ENCODE results near the gene DDX49.
"Not testable (repeated sequence)": the region's sequence is repeated elsewhere in the genome, so short reads cannot be mapped to it uniquely, and the experiment has no call there.

DDX49 gene

DNA sequence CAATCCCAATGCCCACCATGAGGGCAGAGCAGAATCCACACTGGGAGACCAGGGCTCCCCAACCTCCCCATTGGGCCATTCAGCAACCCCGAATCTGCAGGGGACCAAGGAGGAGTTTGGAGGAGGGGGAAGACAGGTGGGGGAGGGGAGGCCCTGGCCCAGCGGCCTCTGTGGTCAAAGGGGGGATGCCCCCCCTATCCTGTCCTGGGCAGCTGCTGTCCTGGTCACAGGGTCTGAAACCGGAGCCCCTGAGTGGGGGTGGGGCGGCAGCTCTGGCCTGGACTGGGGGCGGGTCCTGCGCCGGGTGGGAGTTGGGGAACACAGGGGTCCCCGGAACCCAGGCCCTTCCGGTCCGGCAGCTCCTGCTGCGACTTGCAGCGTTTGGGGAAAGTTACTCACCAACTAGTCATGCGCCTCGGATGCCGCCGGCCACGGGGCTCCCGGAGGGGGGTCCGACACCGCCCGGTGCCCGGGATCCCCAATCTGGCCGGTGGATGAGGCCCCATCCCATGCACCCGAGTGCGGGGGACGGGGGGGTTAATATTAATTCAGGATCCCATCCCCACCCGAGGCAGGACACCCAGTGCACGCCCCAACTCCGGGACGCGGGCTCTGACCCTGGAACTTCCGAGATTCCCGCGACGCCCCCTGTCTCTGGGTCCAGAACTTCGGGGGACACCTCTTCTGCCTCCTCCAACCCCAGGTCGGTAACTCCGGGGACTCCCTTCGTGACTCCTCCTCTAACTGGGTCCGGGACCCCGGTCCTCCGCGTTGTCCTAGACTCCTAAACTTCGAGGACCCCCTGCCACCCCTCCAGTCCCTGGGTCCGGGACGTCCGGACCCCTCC, 20.6 kb downstream of the DDX49 start:
- peak overlapping the region; percentile 32; the same call in 1 of the 2 replicates for H3K4me3 ChIP-seq (ENCODE audit: low read length)
- no peak for TF ChIP-seq ZNF274 (IDR thresholded peaks at IDR 0.05; ENCODE audit: low read depth, low read length)

DNA sequence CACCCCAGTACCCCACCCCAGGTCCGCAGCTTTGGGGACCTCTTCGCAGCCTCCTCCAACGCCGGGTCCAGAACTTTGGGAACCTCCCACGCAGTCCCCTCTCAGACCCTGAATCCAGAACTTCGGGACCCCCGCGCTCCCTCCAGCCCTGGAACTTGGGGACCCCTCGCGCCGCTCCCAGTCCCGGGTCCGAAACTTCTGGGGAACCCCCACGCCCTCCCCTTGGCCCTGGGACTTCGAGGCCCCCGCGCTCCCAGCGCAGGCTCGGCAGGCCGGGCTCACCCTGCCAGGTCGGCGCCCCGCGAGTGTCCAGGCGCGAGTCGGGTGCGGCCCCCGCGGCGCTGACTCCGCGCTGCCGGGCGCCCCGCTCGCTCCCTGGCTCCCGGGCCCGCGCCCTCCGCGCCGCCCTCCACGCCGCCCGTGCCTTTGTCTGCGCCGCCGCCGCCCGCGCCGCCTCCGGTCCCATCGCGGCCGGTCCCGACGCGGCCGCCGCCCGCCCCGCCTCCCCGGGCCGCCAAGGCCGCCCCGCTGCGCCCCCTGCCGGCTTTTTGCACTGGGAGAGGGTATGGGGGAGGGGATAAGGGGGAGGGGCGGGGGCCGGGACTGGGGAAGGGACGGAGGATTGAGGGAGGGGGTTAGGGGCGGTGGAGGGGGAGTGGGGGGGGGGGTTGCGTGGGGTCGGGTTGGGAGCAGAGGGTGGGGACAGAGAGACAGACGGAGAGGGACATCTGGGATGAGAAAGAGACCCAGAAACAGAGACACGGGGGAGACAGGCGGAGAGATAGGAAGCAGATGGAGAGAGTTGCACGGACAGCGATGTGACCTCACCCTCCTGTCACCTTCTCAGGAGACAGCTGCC, 21.5 kb downstream of the DDX49 start, which contains the start of gene HOMER3:
Gene HOMER3 (minus strand): TSS at position 449 of the 859 bp plus-strand sequence. CDS start 2,235 bp downstream, outside the sequence.
- no peak for TF ChIP-seq ZNF274 (IDR thresholded peaks at IDR 0.05; ENCODE audit: low read depth, low read length)
- H3K4me3 ChIP-seq (ENCODE audit: low read length) = peak within 1 kb of the TSS; percentile 32

DNA sequence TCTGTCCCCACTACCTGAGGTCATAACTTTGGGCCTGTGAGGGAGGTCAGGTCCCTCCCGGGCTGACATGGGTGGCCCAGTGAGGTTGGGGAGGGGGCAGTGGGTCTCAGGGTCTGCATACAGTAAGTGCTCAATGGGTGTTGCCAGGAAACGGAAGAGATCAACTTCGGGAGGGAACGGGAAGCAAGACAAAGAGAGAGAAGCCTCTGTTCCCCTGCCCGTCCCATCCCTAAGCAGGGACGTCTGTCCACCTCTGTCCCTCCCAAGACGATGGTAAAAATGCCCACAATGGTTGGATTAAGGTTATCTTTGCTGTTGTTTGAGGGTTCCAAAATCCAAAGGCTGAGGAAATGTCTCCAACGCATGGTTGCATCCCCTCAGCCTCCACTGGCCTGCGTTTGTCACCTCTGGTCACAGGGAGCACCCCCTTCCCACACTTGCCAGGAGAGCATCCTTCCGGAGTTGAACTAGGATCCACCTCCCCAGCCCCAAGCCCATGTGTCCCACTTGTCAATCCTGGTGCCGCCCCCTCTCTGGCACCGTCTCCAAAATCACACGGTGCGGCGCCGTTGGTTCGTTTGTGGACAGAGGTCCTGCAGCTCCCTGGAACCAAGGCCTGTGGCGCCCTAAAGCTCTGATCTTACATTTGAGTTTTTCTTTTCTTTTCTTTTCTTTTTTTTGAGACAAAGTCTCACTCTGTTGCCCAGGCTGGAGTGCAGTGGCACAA, 22.3 kb downstream of the DDX49 start:
- H3K4me3 ChIP-seq (ENCODE audit: low read length) = no peak overlapping the region
- no peak for TF ChIP-seq ZNF274 (IDR thresholded peaks at IDR 0.05; ENCODE audit: low read depth, low read length)

DNA sequence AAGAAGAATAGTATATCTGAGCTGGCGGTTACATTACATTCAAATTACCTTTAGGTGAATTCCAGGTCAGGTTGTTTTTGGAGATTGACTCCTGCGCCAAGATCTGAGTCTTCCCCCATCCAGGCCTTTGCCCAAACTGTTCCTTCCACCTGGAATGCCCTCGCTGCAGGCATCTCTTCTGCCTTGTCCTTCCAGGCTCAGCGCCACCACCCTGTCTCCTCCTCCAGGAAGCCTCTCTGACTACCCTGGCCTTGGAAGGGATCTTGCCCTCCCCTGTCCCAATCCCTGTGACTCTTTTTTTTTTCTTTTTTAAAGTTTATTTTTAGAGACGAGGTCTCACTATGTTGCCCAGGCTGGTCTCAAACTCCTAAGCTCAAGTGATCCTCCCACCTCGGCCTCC, 23.2 kb downstream of the DDX49 start:
- H3K4me3 ChIP-seq (ENCODE audit: low read length) = no peak overlapping the region
- TF ChIP-seq ZNF274 (IDR thresholded peaks at IDR 0.05; ENCODE audit: low read depth, low read length) = no peak

DNA sequence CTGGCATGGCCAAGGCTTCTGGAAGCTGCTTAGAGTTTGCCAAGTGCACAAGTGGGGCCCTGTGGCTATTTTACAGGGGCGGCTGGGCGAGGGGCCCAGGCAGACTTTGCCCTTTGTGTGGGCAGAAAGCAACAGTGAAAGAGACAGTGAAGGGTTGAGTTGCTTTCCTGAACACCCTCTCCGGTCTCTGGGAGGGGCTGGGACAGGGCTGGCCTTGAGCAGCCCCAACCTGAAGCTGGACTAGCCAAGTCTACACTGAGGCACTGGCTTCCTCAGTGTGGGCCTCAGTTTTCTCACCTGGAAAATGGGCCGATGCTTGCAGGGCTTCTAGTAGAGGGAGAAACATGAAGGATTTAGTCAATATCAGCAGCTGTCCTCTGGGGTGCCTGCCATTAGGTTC, 23.9 kb downstream of the DDX49 start:
- no peak for TF ChIP-seq ZNF274 (IDR thresholded peaks at IDR 0.05; ENCODE audit: low read depth, low read length)

DNA sequence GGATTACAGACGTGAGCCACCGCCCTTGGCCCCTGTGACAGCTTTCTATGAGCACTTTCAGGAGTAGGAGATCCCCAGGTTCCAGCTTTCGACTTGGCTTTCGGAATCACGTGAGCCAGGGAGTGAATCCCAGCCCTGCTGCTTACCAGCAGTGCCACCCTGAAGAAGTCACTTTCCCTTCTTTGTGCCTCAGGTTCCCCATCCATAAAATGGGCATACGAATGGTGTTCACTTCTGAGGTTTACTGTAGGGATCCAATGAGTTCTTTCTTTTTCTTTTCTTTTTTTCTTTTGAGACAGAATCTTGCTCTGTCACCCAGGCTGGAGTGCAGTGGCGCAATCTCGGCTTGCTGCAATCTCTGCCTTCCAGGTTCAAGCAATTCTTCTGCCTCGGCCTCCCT, 25.8 kb downstream of the DDX49 start:
- no peak overlapping the region for H3K4me3 ChIP-seq (ENCODE audit: low read length)
- no peak for TF ChIP-seq ZNF274 (IDR thresholded peaks at IDR 0.05; ENCODE audit: low read depth, low read length)

More for the DNA sequence above, 23.9 kb downstream of the DDX49 start:
- no peak overlapping the region for H3K4me3 ChIP-seq (ENCODE audit: low read length)

DNA sequence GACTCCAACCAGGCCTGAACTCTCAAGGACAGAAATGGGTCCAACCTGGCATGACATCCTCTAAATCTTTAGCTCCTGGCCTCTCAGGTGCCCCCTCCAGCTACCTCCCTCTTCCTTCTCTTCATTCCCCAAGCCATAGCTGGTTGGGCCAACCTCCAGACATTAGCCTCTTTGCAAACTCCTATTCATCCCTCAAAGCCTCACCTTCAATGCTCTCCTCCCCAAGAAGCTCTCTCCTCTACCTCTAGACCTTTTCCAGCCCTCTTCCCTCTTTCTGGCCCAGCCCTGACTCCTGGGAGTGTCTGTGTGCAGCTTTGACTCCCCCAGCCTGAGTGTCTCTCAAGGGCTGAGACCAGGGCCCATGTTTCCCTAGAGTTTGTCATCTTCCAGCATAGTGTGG, 26.8 kb downstream of the DDX49 start:
- no peak for TF ChIP-seq ZNF274 (IDR thresholded peaks at IDR 0.05; ENCODE audit: low read depth, low read length)
- H3K4me3 ChIP-seq (ENCODE audit: low read length) = no peak overlapping the region

DNA sequence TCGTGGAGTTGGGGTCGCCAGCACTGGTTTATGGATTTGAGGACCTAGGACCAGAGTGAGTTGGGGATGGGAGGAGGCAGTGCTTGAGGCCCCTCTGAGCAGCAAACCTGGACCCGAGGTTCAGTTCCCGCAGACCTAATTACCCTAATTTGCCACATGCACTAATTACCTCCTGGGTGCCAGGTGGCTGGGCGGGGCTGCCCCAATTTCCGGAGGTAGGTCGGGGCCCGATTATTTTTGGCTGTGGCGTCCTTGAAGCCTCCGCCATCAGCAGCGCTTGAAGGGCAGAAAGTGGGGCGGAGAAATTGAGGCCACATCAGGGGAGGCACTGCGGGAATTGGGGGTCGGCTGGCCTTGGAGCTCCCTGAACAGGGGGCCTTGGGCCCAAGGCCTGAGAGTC, 27.4 kb downstream of the DDX49 start:
- TF ChIP-seq ZNF274 (IDR thresholded peaks at IDR 0.05; ENCODE audit: low read depth, low read length) = no peak

DNA sequence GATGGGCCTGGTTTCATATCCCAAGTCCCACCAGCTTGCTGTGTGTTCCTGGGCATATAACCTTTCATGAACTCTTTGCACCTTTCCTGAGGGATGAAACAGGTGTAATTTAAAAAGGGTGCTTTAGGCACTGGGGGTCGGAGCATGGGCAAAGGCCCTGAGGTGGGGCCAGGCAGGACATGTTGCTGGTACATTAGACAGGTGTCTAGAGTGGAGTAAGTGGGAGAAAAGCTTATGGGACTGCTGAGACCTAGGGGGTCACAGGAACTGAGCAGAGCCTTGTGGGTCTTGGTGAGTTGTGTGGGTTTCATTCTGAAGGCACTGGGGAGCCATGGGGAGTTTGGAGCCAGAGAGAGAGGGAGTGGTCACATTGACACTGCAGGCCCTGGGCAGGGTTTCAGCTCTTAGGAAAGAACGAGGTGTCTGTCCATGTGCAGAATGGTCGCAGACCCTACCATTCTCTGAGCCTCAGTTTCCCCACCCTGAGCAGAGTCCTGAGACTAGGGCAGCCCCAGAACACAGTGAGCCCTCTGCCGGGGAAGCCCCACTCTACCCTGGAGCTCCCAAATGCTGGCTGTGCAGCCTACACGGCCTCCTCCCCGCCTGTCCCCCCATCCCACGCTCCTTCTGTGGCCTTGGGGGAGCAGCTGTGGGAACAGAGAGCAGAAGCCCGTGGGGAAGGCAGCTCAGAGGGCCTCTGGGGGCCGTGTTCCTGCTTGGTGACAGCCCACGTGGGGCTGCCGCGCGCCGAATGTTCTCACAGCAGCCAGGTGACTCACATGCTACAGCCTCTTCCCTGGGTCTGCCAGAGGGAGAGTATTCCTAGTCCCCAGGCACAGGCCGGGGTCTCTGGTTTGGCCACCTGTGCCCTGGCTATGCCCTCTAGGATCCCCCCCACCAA, 28.8 kb downstream of the DDX49 start:
- no peak overlapping the region for H3K4me3 ChIP-seq (ENCODE audit: low read length)
- no peak for TF ChIP-seq ZNF274 (IDR thresholded peaks at IDR 0.05; ENCODE audit: low read depth, low read length)

More for the DNA sequence above, 27.4 kb downstream of the DDX49 start:
- H3K4me3 ChIP-seq (ENCODE audit: low read length) = no peak overlapping the region

DNA sequence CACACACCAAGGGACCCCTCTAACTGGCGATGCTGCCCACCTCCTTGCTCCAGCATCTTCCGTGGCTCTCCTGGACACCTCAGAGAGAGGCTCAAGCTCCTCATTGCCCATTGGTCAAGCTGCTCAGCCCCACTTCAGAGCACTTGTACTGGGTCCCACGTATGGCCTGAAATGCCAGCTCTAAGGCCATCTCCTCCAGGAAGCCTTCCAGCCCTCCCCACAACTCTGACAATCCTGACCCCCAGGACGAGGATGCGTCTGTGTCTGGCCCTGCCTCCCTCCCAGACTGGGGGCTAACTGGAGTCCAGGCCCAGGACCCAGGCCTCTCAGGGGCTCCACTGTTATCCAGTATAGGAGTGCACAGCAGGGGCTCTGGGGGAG, 29.5 kb downstream of the DDX49 start:
- no peak for TF ChIP-seq ZNF274 (IDR thresholded peaks at IDR 0.05; ENCODE audit: low read depth, low read length)
- H3K4me3 ChIP-seq (ENCODE audit: low read length) = no peak overlapping the region

DNA sequence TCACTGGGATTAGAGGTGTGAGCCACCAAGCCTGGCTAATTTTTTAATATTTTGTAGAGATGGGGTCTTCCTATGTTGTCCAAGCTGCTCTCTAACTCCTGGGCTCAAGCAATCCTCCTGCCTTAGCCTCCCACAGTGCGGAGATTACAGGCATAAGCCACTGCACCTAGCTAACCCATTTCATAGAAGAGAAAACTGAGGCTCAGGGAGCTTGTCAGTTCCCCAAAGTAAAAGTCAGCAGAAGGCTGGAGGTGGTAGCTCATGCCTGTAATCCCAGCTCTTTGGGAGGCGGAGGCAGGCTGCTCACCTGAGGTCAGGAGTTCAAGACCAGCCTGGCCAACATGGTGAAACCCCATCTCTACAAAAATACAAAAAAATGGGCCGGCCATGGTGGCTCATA, 30.3 kb downstream of the DDX49 start:
- H3K4me3 ChIP-seq (ENCODE audit: low read length) = no peak overlapping the region
- TF ChIP-seq ZNF274 (IDR thresholded peaks at IDR 0.05; ENCODE audit: low read depth, low read length) = no peak

DNA sequence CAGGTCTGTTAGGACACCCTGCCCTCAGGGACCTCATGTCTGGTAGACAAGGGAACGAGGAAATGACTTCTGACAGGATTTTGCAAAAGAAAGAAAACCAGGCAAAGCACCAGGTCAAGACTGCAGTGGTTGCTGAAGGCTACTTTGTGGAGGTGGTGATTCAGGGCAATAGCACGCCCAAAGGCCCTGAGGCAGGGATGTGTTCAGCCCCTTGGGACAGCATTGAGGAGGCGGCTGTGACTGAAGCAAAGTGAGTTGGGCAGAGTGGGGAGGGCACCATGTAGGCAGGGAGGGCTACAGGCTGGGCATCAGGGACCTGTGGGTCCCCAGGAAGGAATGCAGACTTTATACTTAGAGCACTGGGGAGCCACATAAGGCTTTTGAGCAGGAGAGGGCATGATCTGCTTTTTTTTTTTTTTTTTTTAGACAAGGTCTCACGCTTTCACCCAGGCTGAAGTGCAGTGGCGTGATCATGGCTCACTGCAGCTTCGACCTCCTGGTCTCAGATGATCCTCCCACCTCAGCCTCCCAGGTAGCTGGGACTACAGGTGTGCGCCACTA, 32.3 kb downstream of the DDX49 start:
- TF ChIP-seq ZNF274 (IDR thresholded peaks at IDR 0.05; ENCODE audit: low read depth, low read length) = no peak

DNA sequence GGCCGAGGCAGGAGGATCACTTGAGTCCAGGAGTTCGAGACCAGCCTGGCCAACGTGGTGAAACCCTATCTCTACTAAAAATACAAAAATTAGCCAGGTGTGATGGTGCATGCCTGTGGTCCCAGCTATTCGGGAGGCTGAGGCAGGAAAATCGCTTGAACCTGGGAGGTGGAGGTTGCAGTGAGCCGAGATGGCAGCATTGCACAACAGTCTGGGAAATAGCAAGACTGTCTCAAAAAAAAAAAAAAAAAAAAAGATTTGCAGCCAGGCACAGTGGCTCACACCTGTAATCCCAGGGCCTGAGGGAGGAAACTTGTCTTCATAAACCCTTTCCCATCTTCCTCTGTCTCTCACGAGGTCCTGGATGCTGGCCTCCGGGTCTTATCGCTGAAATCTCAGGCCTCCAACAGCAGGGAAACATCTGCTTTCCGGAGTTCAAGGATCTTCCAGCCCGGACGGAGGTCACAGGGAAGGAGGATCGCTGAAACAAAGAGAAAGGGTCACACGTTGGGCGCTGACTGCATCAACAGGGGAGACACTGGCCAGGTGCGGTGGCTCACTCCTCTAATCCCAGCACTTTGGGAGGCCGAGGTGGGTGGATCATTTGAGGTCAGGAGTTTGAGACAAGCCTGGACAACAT, 33.0 kb downstream of the DDX49 start:
- H3K4me3 ChIP-seq (ENCODE audit: low read length) = not testable (repeated sequence)

More for the DNA sequence above, 32.3 kb downstream of the DDX49 start:
- H3K4me3 ChIP-seq (ENCODE audit: low read length) = no peak overlapping the region
